Measurements from ENCODE around the gene ZNF236. TPM values are rescaled to one million over a fixed set of nuclear protein-coding genes. Genes with fewer than 3 reads are reported as not detected.

Gene ZNF236
- polyA plus RNA-seq, 1 donor from 2014 or later: 7.7 TPM

DNA sequence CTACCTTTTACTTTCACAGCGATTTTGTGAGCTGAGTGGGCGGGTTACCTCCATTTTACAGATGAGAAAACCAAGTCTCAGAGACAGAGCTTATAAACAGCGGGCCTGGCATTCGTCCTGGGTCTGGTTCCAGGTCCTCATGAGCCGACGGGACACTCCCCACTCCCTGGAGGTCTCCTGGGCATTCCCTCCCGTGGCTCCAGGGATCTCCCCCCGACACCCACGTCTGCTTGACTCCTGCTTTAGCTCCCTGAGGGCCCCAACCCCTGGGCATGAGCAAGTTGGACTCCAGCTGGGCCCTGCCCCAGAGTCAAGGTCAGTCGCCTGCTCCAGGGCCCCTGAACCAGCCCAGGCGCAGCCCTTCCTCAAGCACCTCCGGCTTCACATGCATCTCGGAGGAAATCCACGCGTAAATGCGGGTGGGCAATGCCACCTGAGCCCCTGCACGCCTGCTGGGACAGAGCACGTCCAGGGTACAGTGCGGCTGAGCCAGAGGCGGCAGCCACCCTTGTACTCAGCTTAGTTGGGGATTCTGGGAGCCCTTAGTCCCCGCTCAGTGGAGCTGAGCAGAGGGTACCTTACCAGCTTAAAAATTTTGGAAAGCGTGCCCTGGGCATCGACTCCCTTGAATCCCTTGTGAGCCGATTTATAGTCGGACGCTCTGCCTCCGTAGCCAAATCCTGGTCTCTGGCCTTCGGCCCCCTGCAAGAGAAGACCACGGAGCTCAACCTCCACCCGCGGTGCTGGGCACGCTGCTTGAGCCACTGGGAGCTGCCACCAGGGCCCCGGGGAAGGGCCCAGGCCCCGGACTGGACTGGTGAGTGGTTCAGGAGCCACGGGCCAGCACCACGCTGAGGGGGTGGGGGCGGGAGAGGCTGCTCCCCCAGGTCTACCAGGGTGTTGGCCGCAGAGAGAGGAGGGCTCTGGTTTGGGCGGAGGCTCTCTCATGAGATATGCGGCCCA, 162.1 kb downstream of the ZNF236 start:
- no peak for TF ChIP-seq POLR2AphosphoS5 (IDR thresholded peaks at IDR 0.05)
- H3F3A ChIP-seq (ENCODE audit: insufficient read depth, low read length, poor library complexity, severe bottlenecking): no peaks in the 10 kb centered on the region
- no peak overlapping the region for H3K27ac ChIP-seq (ENCODE audit: low read length)
- H3K9ac ChIP-seq (ENCODE audit: low read length): no peak overlapping the region
- no peaks in the 10 kb centered on the region for H3K79me2 ChIP-seq (replicated peaks; ENCODE audit: insufficient read depth, low read length)
- no peak overlapping the region for H3K4me2 ChIP-seq (ENCODE audit: low read length)
- H3K9me3 ChIP-seq (ENCODE audit: low read length): no peaks in the 10 kb centered on the region
- no peak overlapping the region for H3K4me3 ChIP-seq (ENCODE audit: low read length)
- H2AFZ ChIP-seq (ENCODE audit: low read depth, low read length): no peak overlapping the region
- H4K20me1 ChIP-seq (ENCODE audit: insufficient read depth): no peaks in the 10 kb centered on the region
- H3K9me2 ChIP-seq (ENCODE audit: insufficient read depth, low read length): no peaks in the 10 kb centered on the region
- H3K36me3 ChIP-seq (ENCODE audit: insufficient read depth, low read length): no peaks in the 10 kb centered on the region
- no peaks in the 10 kb centered on the region for H3K27me3 ChIP-seq (ENCODE audit: insufficient read depth, low read depth, low read length)

GRCh38 chr18:76985156-76985950, 163.0 kb downstream of the ZNF236 start:
- no peaks in the 10 kb centered on the region for H3K27me3 ChIP-seq (ENCODE audit: insufficient read depth, low read depth, low read length)
- H4K20me1 ChIP-seq (ENCODE audit: insufficient read depth): no peaks in the 10 kb centered on the region
- no peak overlapping the region for H3K4me2 ChIP-seq (ENCODE audit: low read length)
- H3K4me3 ChIP-seq (ENCODE audit: low read length): no peak overlapping the region
- H3K79me2 ChIP-seq (replicated peaks; ENCODE audit: insufficient read depth, low read length): no peaks in the 10 kb centered on the region
- H3K9me3 ChIP-seq (ENCODE audit: low read length): no peaks in the 10 kb centered on the region
- H3K9ac ChIP-seq (ENCODE audit: low read length): no peak overlapping the region
- no peaks in the 10 kb centered on the region for H3F3A ChIP-seq (ENCODE audit: insufficient read depth, low read length, poor library complexity, severe bottlenecking)
- TF ChIP-seq RAD21 (conservative IDR thresholded peaks at IDR 0.05) (no peak), EZH2 (IDR thresholded peaks at IDR 0.05; ENCODE audit: borderline replicate concordance, insufficient read depth, low read length, poor library complexity, severe bottlenecking) (no peak), TAF1 (IDR thresholded peaks at IDR 0.05; ENCODE audit: low read depth) (no peak), MXI1 (conservative IDR thresholded peaks at IDR 0.05; ENCODE audit: poor library complexity, severe bottlenecking) (no peak), EP300 (conservative IDR thresholded peaks at IDR 0.05; ENCODE audit: poor library complexity, severe bottlenecking) (no peak)
- TF ChIP-seq, protein P1, sequence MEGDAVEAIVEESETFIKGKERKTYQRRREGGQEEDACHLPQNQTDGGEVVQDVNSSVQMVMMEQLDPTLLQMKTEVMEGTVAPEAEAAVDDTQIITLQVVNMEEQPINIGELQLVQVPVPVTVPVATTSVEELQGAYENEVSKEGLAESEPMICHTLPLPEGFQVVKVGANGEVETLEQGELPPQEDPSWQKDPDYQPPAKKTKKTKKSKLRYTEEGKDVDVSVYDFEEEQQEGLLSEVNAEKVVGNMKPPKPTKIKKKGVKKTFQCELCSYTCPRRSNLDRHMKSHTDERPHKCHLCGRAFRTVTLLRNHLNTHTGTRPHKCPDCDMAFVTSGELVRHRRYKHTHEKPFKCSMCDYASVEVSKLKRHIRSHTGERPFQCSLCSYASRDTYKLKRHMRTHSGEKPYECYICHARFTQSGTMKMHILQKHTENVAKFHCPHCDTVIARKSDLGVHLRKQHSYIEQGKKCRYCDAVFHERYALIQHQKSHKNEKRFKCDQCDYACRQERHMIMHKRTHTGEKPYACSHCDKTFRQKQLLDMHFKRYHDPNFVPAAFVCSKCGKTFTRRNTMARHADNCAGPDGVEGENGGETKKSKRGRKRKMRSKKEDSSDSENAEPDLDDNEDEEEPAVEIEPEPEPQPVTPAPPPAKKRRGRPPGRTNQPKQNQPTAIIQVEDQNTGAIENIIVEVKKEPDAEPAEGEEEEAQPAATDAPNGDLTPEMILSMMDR (IDR thresholded peaks at IDR 0.05; ENCODE audit: poor library complexity, severe bottlenecking): no peak
- H3K36me3 ChIP-seq (ENCODE audit: insufficient read depth, low read length): no peaks in the 10 kb centered on the region
- H3K27ac ChIP-seq (ENCODE audit: low read length): no peak overlapping the region
- H2AFZ ChIP-seq (ENCODE audit: low read depth, low read length): no peak overlapping the region
- no peaks in the 10 kb centered on the region for H3K9me2 ChIP-seq (ENCODE audit: insufficient read depth, low read length)

- Histone ChIP-seq H3K79me2 (replicated peaks; ENCODE audit: insufficient read depth, low read length) (no peaks in the 10 kb centered on the region), H3K27ac (ENCODE audit: low read length) (no peak overlapping the region), H3K4me3 (ENCODE audit: low read length) (no peak overlapping the region)
Measured at GRCh38 chr18:76985951-76986236, 163.5 kb downstream of the ZNF236 start.

More at GRCh38 chr18:76985951-76986236, 163.5 kb downstream of the ZNF236 start:
- H3K9me2 ChIP-seq (ENCODE audit: insufficient read depth, low read length): no peaks in the 10 kb centered on the region
- no peaks in the 10 kb centered on the region for H4K20me1 ChIP-seq (ENCODE audit: insufficient read depth)
- no peaks in the 10 kb centered on the region for H3F3A ChIP-seq (ENCODE audit: insufficient read depth, low read length, poor library complexity, severe bottlenecking)
- H3K9me3 ChIP-seq (ENCODE audit: low read length): no peaks in the 10 kb centered on the region
- no peaks in the 10 kb centered on the region for H3K36me3 ChIP-seq (ENCODE audit: insufficient read depth, low read length)
- TF ChIP-seq EZH2 (IDR thresholded peaks at IDR 0.05; ENCODE audit: borderline replicate concordance, insufficient read depth, low read length, poor library complexity, severe bottlenecking) (no peak), EP300 (conservative IDR thresholded peaks at IDR 0.05; ENCODE audit: poor library complexity, severe bottlenecking) (no peak), SMC3 (conservative IDR thresholded peaks at IDR 0.05; ENCODE audit: poor library complexity) (no peak), TAF1 (IDR thresholded peaks at IDR 0.05; ENCODE audit: low read depth) (no peak), MXI1 (conservative IDR thresholded peaks at IDR 0.05; ENCODE audit: poor library complexity, severe bottlenecking) (no peak), RAD21 (conservative IDR thresholded peaks at IDR 0.05) (no peak), POLR2AphosphoS5 (IDR thresholded peaks at IDR 0.05) (no peak)
- TF ChIP-seq, protein P2, sequence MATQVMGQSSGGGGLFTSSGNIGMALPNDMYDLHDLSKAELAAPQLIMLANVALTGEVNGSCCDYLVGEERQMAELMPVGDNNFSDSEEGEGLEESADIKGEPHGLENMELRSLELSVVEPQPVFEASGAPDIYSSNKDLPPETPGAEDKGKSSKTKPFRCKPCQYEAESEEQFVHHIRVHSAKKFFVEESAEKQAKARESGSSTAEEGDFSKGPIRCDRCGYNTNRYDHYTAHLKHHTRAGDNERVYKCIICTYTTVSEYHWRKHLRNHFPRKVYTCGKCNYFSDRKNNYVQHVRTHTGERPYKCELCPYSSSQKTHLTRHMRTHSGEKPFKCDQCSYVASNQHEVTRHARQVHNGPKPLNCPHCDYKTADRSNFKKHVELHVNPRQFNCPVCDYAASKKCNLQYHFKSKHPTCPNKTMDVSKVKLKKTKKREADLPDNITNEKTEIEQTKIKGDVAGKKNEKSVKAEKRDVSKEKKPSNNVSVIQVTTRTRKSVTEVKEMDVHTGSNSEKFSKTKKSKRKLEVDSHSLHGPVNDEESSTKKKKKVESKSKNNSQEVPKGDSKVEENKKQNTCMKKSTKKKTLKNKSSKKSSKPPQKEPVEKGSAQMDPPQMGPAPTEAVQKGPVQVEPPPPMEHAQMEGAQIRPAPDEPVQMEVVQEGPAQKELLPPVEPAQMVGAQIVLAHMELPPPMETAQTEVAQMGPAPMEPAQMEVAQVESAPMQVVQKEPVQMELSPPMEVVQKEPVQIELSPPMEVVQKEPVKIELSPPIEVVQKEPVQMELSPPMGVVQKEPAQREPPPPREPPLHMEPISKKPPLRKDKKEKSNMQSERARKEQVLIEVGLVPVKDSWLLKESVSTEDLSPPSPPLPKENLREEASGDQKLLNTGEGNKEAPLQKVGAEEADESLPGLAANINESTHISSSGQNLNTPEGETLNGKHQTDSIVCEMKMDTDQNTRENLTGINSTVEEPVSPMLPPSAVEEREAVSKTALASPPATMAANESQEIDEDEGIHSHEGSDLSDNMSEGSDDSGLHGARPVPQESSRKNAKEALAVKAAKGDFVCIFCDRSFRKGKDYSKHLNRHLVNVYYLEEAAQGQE (IDR thresholded peaks at IDR 0.05; ENCODE audit: borderline replicate concordance): no peak
- TF ChIP-seq, protein P1 (IDR thresholded peaks at IDR 0.05; ENCODE audit: poor library complexity, severe bottlenecking): no peak
- H3K27me3 ChIP-seq (ENCODE audit: insufficient read depth, low read depth, low read length): no peaks in the 10 kb centered on the region
- H3K4me2 ChIP-seq (ENCODE audit: low read length): no peak overlapping the region
- H2AFZ ChIP-seq (ENCODE audit: low read depth, low read length): no peak overlapping the region
- H3K9ac ChIP-seq (ENCODE audit: low read length): no peak overlapping the region

Data from neural cell (in vitro differentiated cells).